ENCODE results near the gene CNTNAP2. TPM values are rescaled to one million over a fixed set of nuclear protein-coding genes. Genes with fewer than 3 reads are reported as not detected.

Gene CNTNAP2
- total RNA-seq, 1 donor from 2014 or later, result 5.4 TPM

GRCh38 chr7:146654048-146654447 is 537.4 kb downstream of the CNTNAP2 start:
- H3K36me3 Mint-ChIP-seq (ENCODE audit: low read depth, unreplicated experiment), result no peaks in the 10 kb centered on the region

GRCh38 chr7:146655928-146656797 is 539.6 kb downstream of the CNTNAP2 start:
- H3K9me3 Mint-ChIP-seq (ENCODE audit: unreplicated experiment), result no peaks in the 10 kb centered on the region
- H3K27me3 Mint-ChIP-seq (ENCODE audit: unreplicated experiment), result no peaks in the 10 kb centered on the region
- no peaks in the 10 kb centered on the region for H3K36me3 Mint-ChIP-seq (ENCODE audit: low read depth, unreplicated experiment)

More at GRCh38 chr7:146654048-146654447, 537.4 kb downstream of the CNTNAP2 start:
- Mint-ChIP-seq H3K4me3 (ENCODE audit: unreplicated experiment) (no peak overlapping the region), H3K4me1 (ENCODE audit: unreplicated experiment) (no peaks in the 10 kb centered on the region), H3K27me3 (ENCODE audit: unreplicated experiment) (no peaks in the 10 kb centered on the region), H3K27ac (ENCODE audit: unreplicated experiment) (no peak overlapping the region), H3K9me3 (ENCODE audit: unreplicated experiment) (peaks cover 4% of the 10 kb centered on the region)
- TF ChIP-seq, protein P1, sequence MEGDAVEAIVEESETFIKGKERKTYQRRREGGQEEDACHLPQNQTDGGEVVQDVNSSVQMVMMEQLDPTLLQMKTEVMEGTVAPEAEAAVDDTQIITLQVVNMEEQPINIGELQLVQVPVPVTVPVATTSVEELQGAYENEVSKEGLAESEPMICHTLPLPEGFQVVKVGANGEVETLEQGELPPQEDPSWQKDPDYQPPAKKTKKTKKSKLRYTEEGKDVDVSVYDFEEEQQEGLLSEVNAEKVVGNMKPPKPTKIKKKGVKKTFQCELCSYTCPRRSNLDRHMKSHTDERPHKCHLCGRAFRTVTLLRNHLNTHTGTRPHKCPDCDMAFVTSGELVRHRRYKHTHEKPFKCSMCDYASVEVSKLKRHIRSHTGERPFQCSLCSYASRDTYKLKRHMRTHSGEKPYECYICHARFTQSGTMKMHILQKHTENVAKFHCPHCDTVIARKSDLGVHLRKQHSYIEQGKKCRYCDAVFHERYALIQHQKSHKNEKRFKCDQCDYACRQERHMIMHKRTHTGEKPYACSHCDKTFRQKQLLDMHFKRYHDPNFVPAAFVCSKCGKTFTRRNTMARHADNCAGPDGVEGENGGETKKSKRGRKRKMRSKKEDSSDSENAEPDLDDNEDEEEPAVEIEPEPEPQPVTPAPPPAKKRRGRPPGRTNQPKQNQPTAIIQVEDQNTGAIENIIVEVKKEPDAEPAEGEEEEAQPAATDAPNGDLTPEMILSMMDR (IDR thresholded peaks at IDR 0.05; ENCODE audit: unreplicated experiment), result no peak
- DNase-seq (ENCODE audit: low spot score), result no peak

GRCh38 chr7:146656988-146657387 is 540.4 kb downstream of the CNTNAP2 start:
- Mint-ChIP-seq H3K4me3 (ENCODE audit: unreplicated experiment) (no peak overlapping the region), H3K4me1 (ENCODE audit: unreplicated experiment) (no peaks in the 10 kb centered on the region), H3K36me3 (ENCODE audit: low read depth, unreplicated experiment) (no peaks in the 10 kb centered on the region), H3K9me3 (ENCODE audit: unreplicated experiment) (no peaks in the 10 kb centered on the region), H3K27me3 (ENCODE audit: unreplicated experiment) (no peaks in the 10 kb centered on the region), H3K27ac (ENCODE audit: unreplicated experiment) (no peak overlapping the region)
- TF ChIP-seq, protein P1 (IDR thresholded peaks at IDR 0.05; ENCODE audit: unreplicated experiment), result no peak
- DNase-seq (ENCODE audit: low spot score), result no peak

More at GRCh38 chr7:146655928-146656797, 539.6 kb downstream of the CNTNAP2 start:
- Mint-ChIP-seq H3K27ac (ENCODE audit: unreplicated experiment) (no peak overlapping the region), H3K4me3 (ENCODE audit: unreplicated experiment) (no peak overlapping the region), H3K4me1 (ENCODE audit: unreplicated experiment) (no peaks in the 10 kb centered on the region)
- no peak for DNase-seq (ENCODE audit: low spot score)
- TF ChIP-seq, protein P1 (IDR thresholded peaks at IDR 0.05; ENCODE audit: unreplicated experiment), result no peak

DNA sequence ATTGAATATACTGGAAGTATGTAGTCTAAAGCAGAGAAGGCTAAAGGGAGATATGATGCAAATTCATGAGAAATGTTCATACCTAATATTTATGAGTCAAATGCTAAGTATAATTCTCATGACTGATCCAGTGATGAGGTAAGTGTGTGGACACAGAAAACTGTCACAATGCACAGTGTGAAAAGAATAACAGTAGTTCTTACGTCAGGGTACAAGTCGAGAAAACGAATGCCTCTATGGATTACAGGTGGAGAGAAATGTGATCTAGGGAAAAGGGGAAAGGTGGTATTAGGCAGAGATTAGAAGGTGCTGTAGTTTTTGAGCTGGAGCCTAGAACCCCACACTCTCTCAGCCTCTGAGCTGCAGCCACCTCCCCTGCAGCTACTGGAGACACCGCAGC is 542.0 kb downstream of the CNTNAP2 start:
- no peak for DNase-seq (ENCODE audit: low spot score)
- no peaks in the 10 kb centered on the region for H3K4me1 Mint-ChIP-seq (ENCODE audit: unreplicated experiment)
- no peaks in the 10 kb centered on the region for H3K9me3 Mint-ChIP-seq (ENCODE audit: unreplicated experiment)
- H3K36me3 Mint-ChIP-seq (ENCODE audit: low read depth, unreplicated experiment), result no peaks in the 10 kb centered on the region
- TF ChIP-seq, protein P1 (IDR thresholded peaks at IDR 0.05; ENCODE audit: unreplicated experiment), result no peak
- H3K4me3 Mint-ChIP-seq (ENCODE audit: unreplicated experiment), result no peak overlapping the region
- no peaks in the 10 kb centered on the region for H3K27me3 Mint-ChIP-seq (ENCODE audit: unreplicated experiment)
- H3K27ac Mint-ChIP-seq (ENCODE audit: unreplicated experiment), result no peak overlapping the region

DNA sequence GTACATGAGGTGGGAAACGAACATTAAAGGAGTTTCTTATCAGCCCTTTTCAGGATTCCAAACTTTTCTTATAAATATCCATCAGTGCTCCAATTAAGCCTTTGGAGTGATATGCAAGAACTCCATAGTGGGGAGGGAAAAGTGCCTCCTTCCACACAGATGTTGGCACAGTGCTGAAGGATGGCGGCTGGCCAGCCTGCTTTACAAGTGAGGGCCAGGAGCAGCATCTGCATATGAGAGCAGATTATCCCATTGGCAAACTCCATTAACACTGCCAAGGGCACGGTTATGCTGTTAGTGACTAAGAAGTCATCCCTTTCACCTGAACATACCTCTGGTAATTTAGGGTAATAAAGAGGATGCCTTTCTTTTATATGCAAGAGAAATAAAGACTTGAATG is 543.1 kb downstream of the CNTNAP2 start:
- Mint-ChIP-seq H3K27ac (ENCODE audit: unreplicated experiment) (no peak overlapping the region), H3K27me3 (ENCODE audit: unreplicated experiment) (no peaks in the 10 kb centered on the region), H3K36me3 (ENCODE audit: low read depth, unreplicated experiment) (no peaks in the 10 kb centered on the region), H3K9me3 (ENCODE audit: unreplicated experiment) (no peaks in the 10 kb centered on the region), H3K4me1 (ENCODE audit: unreplicated experiment) (no peaks in the 10 kb centered on the region), H3K4me3 (ENCODE audit: unreplicated experiment) (no peak overlapping the region)
- DNase-seq (ENCODE audit: low spot score), result no peak
- TF ChIP-seq, protein P1 (IDR thresholded peaks at IDR 0.05; ENCODE audit: unreplicated experiment), result no peak
